Activated gamma-delta T cell (primary cell): ENCODE results near the gene EPB41L4A.

Experiments
- DNase-seq: peaks from one replicate; lab custom pipeline; 2025; lab: John Stamatoyannopoulos, UW

Gene EPB41L4A

GRCh38 chr5:112356178-112356956 is 62.7 kb downstream of the EPB41L4A start:
- no peak for DNase-seq

DNA sequence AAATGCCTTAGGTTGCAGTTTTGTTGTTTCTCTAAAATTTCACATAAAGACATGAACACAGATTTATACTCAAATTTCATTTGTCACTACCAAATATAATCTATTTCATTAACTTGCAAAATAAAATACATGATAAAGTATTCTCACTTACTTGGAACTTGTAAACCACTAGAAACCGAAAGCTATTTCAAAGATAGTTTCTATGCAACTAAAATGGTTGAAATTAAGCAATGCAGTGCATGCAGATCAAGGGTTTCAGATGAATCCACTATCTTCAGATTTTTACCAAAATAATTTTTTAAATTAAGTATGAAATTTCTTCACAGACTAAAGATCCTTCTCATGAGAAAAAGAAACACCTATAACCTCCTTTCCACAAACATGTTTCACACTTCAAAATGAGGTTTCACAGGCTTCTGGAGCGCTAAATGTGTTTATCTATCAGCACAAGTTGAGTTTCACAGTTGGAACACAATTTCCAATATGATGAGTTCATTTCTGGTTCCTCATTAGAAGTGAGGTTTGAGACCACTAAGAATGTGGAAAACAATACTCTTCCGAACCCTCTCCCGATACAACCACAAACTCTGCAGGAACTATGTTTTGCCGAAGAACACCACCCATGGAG is 63.9 kb downstream of the EPB41L4A start:
- DNase-seq, result no peak

GRCh38 chr5:112353678-112354077 is 65.4 kb downstream of the EPB41L4A start:
- no peak for DNase-seq

DNA sequence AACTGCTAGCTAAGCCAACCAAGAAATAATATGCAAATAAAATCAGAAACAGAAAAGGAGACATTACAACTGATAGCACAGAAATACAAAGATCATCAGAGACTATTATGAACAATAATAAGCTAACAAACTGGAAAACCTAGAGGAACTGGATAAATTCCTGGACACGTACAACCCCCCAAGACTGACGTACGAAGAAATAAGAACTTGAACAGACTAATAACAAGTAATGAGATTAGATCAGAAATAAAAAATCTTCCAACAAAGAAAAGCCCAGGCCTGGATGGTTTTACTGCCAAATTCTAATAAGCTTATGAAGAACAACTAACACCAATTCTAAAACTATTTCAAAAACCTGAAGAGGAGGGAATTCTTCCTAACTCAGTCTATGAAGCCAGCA is 67.9 kb downstream of the EPB41L4A start:
- no peak for DNase-seq

GRCh38 chr5:112350626-112351025 is 68.5 kb downstream of the EPB41L4A start:
- no peak for DNase-seq

DNA sequence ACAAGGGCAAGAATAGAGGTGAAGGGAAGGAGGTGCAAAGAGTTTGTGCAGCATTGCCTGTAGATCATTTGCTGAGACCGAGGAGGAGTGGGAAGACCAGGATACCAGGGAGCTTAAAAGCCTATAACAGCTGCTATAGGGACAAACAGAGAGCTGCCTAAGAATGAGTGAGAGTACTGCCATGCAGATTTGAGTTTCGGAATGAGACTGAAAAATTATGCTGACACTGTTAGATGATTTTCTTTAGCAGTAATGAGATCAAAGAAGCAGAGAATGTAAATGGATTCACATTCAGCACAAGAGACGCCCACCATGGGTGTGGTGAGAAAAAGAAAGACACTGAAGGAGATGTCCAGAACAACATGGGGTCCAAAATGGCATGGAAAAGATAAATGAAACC is 69.7 kb downstream of the EPB41L4A start:
- no peak for DNase-seq

DNA sequence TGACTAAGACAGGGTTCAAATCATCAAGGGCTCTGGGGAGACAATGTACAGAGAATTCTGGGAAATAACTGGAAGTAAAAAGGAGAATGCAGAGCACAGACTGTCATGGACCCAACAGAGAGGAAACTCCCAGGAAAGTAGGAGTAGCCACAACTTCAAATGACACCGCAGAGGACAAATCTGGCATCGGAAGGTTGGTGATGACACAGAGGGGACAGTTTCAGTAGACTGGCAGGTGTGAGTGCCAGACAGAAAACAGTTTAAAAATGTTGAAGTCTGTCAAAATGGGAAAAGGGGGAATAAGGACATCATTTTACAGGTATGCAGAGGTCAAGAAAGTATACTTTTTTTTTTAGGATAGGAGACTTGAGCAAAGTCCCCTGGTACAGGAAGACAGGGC is 70.2 kb downstream of the EPB41L4A start:
- no peak for DNase-seq

DNA sequence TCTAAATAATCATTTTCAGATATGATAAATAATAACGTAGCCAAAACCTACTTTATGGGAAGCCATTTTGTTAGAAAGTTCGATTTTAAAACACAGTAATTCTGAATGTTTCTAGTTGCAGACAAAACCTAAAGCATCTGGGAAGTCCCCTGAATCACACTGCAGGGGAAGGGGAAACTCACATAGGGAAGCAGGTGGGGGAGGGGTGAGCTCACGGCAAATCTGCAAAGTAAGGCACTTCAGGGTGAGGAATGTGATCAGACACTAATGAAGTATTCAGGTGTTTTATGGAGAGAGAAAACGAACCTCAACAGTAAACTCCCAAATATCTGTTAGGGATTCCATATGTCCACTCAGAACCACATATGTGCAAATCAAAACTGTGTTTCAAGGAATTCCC is 70.7 kb downstream of the EPB41L4A start:
- DNase-seq, result no peak

DNA sequence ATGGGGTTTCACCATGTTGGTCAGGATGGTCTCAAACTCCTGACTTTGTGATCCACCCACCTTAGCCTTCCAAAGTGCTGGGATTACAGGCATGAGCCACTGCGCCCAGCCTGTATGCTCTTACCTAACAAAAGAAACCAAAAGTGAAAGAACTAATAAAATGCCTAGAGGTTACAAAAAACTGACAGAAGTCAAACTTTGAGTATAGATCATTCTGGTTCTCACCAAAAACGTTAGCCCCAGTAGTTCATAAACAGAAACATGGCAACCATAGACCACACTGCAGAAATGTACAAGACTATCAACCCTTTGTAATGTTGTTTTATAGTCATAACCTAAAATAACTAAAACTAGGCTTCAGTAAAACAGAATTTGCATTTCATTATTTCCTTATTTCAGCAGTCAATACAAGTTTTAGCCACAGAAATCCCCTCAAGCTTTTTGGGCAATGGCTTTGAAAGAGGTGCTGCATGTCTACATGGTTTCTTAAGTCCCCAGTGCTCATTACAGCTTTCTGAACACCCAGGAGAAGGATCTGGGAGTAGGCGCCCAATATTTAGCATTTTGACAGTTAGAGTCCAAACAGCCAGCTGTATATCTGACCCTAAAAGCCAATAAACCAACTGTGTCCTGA is 72.5 kb downstream of the EPB41L4A start:
- no peak for DNase-seq

DNA sequence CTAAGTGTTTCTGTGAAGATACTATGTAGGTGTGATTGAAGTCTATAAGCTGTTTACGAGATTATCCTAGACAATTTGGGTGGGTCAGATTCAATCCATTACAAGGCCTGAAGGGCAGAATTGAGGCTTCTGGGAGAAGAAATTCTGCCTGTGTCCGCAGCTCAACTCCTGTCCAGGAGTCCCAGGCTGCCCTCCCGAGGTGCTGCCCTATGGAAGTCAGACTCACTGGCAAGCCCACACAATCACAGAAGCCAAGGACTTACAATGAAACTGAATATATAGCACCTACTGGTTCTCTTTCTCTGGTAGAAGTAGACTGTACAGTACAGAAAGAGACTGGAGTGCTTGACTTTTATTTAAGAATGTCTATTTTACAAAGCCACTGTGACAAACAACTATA is 74.5 kb downstream of the EPB41L4A start:
- no peak for DNase-seq

DNA sequence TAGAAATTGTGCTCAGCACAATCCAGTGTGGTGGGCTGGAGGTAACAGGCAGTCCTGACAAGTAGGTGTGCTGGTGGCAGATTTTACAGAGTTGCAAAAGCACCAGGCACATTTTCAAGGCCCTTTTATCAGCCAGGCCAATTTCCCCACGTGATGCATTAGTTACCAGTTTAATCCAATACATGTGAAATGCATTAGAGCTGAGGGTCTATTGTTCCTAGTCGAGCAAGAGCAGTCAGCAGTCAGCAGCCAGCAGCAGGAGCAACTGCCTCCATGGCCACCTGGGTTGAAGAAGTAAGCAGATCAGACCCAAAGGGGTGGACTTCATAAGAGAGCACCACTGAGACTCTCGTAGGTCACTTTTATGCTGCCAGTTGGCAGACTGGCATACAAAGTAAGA is 76.7 kb downstream of the EPB41L4A start:
- no peak for DNase-seq

GRCh38 chr5:112339761-112340160 is 79.3 kb downstream of the EPB41L4A start:
- no peak for DNase-seq

GRCh38 chr5:112338681-112339337 is 80.3 kb downstream of the EPB41L4A start:
- no peak for DNase-seq

DNA sequence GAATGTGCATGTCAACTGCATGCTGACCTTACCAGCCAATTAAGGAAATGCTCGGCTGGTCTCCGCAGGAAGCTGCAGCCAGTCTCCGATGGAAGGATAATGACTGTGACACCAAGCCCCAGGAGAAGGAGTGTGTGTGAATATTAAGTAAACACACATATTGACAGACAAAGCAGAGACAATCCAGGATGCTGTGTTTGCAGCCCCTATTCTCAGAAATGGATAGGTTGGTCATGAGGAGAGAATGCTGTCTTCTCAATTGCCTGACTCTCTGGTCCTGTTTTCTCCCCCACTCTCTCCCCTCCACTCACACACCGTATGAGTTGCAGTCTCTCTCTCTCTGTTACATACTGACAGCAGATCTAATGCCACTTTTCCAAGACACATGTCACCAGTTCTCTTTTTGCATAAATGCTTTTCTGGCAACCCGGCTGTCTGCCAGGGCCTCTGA is 85.7 kb downstream of the EPB41L4A start:
- no peak for DNase-seq

- no peak for DNase-seq
Observed at GRCh38 chr5:112331892-112332291, 87.2 kb downstream of the EPB41L4A start.

DNA sequence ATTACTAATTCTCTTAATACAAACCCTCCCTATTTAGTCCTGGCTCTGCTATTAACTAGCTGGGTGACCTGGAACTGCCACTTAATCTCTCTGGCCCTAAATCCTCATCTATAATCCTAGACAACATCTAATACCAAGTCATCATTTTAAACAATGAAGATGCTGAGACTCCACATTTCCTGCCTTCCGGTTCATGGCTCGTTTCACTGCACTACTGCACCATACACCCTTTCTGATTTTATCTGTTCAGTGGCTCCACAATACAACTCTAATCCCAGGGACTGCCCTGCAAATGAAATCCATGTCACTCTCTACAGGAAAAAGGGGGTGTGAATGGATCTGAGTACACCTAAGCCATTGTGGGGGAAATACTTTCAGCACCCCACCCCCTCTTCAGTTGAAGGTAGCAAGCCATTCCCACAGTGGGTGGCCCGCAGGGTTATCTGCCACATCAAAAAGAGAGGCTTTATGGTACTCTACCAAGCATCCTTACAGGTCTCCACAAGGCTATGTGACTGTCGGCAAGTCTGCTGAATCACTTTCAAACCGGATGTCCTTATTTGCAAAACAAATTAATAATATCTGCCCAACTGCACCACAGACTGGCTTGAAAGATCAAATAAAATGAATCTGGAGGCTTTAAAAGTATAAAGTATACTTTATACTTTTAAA is 89.5 kb downstream of the EPB41L4A start:
- no peak for DNase-seq

DNA sequence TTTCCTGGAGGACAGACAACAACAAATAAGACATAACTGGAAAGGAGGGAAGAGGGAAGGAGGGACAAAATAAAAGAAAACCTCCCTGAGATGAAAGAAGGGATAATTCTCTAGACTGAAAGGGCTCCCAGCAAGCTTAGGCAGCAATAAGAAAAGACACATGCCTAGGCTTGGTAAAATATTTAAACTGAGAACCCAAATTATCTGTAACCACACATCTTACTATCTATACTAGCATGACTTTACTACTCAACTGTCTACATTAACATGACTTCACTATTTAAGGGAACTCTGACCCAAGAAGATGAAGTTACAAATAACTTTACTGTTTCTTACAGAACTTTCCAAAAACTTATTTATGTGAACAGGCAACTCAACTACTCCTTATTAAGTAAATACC is 95.9 kb downstream of the EPB41L4A start:
- no peak for DNase-seq

DNA sequence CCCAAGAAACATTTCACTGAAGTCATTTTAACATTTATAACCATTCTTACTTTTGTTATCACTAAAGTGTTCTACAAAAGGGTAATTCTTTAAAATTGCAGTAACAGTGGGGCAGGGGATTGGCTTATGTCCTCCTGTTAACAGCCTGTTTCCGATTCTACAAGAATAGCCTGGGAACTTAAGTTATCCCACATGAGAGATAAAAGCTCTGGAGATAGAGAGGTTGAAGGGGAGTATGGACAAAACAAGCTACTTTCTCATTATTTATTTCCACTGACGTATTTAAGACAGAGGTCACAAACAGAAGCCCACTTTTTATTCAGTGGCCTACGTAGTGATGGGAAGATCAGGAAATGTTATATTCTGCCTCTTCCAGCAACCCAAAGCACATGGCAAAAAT is 98.7 kb downstream of the EPB41L4A start:
- no peak for DNase-seq

GRCh38 chr5:112318346-112318745 is 100.7 kb downstream of the EPB41L4A start:
- no peak for DNase-seq

- no peak for DNase-seq
Observed at GRCh38 chr5:112317866-112318265, 101.2 kb downstream of the EPB41L4A start.

DNA sequence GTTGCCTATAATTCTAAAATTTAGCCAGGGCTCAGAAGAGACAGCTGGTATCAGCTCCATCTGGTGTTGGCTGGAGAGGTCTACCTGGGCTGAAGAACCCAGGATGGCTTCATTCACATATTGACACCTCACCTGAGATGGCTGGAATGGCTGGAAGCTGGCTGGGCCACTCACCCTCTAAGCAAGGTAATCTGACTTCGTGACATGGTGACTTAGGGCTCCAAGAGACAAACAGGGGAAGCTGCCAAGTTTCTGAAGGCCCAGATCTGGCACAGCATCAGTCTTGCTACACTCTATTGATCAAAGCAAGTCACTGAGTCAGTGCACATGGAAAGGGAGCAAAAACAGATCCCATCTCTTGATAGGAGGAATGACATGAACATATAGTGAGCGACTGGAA is 102.3 kb downstream of the EPB41L4A start:
- DNase-seq, result no peak

DNA sequence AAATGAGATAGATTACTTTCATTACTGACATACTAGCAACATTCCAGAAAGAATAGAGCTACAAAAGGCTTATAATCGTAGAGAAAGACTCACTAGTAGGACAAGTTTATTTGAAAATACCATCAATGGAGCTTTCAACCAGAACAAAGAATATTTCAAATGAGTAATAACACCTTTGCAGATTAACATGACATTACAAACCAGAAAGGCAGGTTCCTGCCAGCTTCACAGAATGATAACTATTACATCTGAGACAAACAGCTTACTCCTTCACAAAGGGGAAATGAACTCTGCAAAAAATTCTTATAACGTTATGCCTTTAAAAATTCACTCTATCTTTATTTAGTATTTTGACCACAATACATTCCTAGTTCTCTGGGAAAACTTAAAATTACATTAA is 103.1 kb downstream of the EPB41L4A start:
- DNase-seq, result no peak
